HG02571 (cell line): ENCODE results near the gene EGF.
"Not testable (repeated sequence)": the region's sequence is repeated elsewhere in the genome, so short reads cannot be mapped to it uniquely, and the experiment has no call there.

Experiments
- ATAC-seq: cut with Tn5 transposase; IDR thresholded peaks from one replicate; pipeline ENCODE4 v1.9.1; 2021; ENCODE audit warnings: mild to moderate bottlenecking, moderate library complexity; ENCODE audit not compliant: unreplicated experiment

The EGF gene

GRCh38 chr4:109914322-109914721, 1.6 kb downstream of the EGF start:
- ATAC-seq = no peak

GRCh38 chr4:109915385-109916026, 2.8 kb downstream of the EGF start:
- no peak for ATAC-seq

GRCh38 chr4:109916027-109916409, 3.3 kb downstream of the EGF start:
- ATAC-seq = no peak

- no peak for ATAC-seq
Observed at GRCh38 chr4:109921384-109921808, 8.7 kb downstream of the EGF start.

- ATAC-seq = no peak
Observed at GRCh38 chr4:109925396-109925795, 12.7 kb downstream of the EGF start.

- no peak for ATAC-seq
Observed at GRCh38 chr4:109928327-109929045, 15.8 kb downstream of the EGF start.

- no peak for ATAC-seq
Observed at GRCh38 chr4:109930464-109930863, 17.8 kb downstream of the EGF start.

GRCh38 chr4:109930872-109931271, 18.2 kb downstream of the EGF start:
- no peak for ATAC-seq

GRCh38 chr4:109931318-109931717, 18.6 kb downstream of the EGF start:
- no peak for ATAC-seq

- ATAC-seq = not testable (repeated sequence)
Observed at GRCh38 chr4:109937352-109937751, 24.7 kb downstream of the EGF start.

- no peak for ATAC-seq
Observed at GRCh38 chr4:109939190-109939589, 26.5 kb downstream of the EGF start.

- no peak for ATAC-seq
Observed at GRCh38 chr4:109942292-109942926, 29.7 kb downstream of the EGF start.

GRCh38 chr4:109943745-109944144, 31.1 kb downstream of the EGF start:
- no peak for ATAC-seq

GRCh38 chr4:109944591-109944990, 31.9 kb downstream of the EGF start:
- ATAC-seq = no peak

- ATAC-seq = no peak
Observed at GRCh38 chr4:109945056-109945455, 32.4 kb downstream of the EGF start.

- no peak for ATAC-seq
Observed at GRCh38 chr4:109946120-109946519, 33.4 kb downstream of the EGF start.

GRCh38 chr4:109947457-109947856, 34.8 kb downstream of the EGF start:
- no peak for ATAC-seq

- no peak for ATAC-seq
Observed at GRCh38 chr4:109947918-109948317, 35.2 kb downstream of the EGF start.

- ATAC-seq = not testable (repeated sequence)
Observed at GRCh38 chr4:109949099-109949718, 36.5 kb downstream of the EGF start.

- no peak for ATAC-seq
Observed at GRCh38 chr4:109952612-109953011, 39.9 kb downstream of the EGF start.

GRCh38 chr4:109953556-109953955, 40.9 kb downstream of the EGF start:
- ATAC-seq = no peak

GRCh38 chr4:109955146-109955545, 42.5 kb downstream of the EGF start:
- no peak for ATAC-seq
